ENCODE measurements around the gene UBE4B. TPM values are rescaled to one million over a fixed set of nuclear protein-coding genes. Genes with fewer than 3 reads are reported as not detected.

Gene UBE4B
- total and polyA plus RNA-seq, 2 experiments from 2014 or later = 28.4 to 115 TPM

DNA sequence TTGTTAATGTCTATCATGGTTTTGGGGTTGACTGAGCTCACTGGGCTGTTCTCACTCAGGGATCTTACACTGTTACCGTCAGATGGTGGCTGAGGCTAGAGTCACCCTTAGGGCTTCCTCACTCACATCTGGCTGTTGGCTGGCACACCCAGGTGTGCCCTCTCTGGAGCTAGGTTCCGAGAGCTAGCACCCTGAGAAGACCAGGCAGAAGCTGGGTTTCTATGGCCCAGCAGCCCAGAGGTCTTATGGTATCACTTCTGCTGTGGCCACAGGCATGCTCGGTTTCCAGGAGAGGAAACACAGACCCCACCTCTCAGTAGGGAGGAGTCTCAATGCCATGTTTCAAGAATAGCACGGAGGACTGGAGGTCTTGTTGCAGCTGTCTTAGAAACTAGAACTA lies 156.9 kb downstream of the UBE4B start (continued):
- TF ChIP-seq ZNF462 (CRISPR knock-in tag; IDR thresholded peaks at IDR 0.05) (no peak), JUNB (IDR thresholded peaks at IDR 0.05; ENCODE audit: unreplicated experiment) (no peak), EZH2 (IDR thresholded peaks at IDR 0.05; ENCODE audit: low read depth, unreplicated experiment) (no peak), CREB1 (CRISPR knock-in tag; IDR thresholded peaks at IDR 0.05; ENCODE audit: low read depth) (no peak), NANOG (IDR thresholded peaks at IDR 0.05; ENCODE audit: borderline replicate concordance) (no peak)

GRCh38 chr1:10192263-10192662 lies 159.5 kb downstream of the UBE4B start:
- peaks cover 3% of the 10 kb centered on the region for H3K27me3 Mint-ChIP-seq (ENCODE audit: insufficient read depth, low read depth, poor library complexity)
- H3K4me1 Mint-ChIP-seq = peaks cover 3% of the 10 kb centered on the region
- H3K79me2 ChIP-seq (replicated peaks; ENCODE audit: insufficient read depth) = no peaks in the 10 kb centered on the region
- H2AFZ ChIP-seq = no peak overlapping the region
- no peaks in the 10 kb centered on the region; the same call in 1 of the 2 replicates for H3K4me1 ChIP-seq (ENCODE audit: insufficient read depth)
- no peak overlapping the region for H3K4me3 Mint-ChIP-seq
- ATAC-seq (no peak), DNase-seq (ENCODE audit: low spot score) (no peak)
- no peak overlapping the region for H3K27ac ChIP-seq (ENCODE audit: low read depth)
- H3K4me3 ChIP-seq = no peak overlapping the region
- no peaks in the 10 kb centered on the region for H3K9me2 ChIP-seq (ENCODE audit: insufficient read depth)
- no peaks in the 10 kb centered on the region for H4K20me1 ChIP-seq (replicated peaks; ENCODE audit: insufficient read depth)
- H3K36me3 ChIP-seq (ENCODE audit: insufficient read depth) = no peaks in the 10 kb centered on the region
- no peaks in the 10 kb centered on the region for H3F3A ChIP-seq (replicated peaks; ENCODE audit: low read depth)
- peaks cover 9% of the 10 kb centered on the region; the same call in 2 of the 3 replicates for H3K9me3 Mint-ChIP-seq
- no peak overlapping the region for H3K27ac Mint-ChIP-seq
- H3K36me3 Mint-ChIP-seq (ENCODE audit: low read depth) = no peaks in the 10 kb centered on the region
- H3K27me3 ChIP-seq (ENCODE audit: insufficient read depth) = no peaks in the 10 kb centered on the region
- H3K4me2 ChIP-seq = no peak overlapping the region
- TF ChIP-seq EZH2phosphoT487 (IDR thresholded peaks at IDR 0.05; ENCODE audit: unreplicated experiment) (no peak), ZNF331 (CRISPR knock-in tag; IDR thresholded peaks at IDR 0.05; ENCODE audit: low read depth) (no peak), ZNF462 (CRISPR knock-in tag; IDR thresholded peaks at IDR 0.05) (no peak), POLR2AphosphoS5 (IDR thresholded peaks at IDR 0.05; ENCODE audit: low read depth) (no peak), NANOG (IDR thresholded peaks at IDR 0.05; ENCODE audit: borderline replicate concordance) (no peak)

Measured in GM23338 (cell line).